WTC11 (cell line): ENCODE results near the gene DMD. TPM values are rescaled to one million over a fixed set of nuclear protein-coding genes. Genes with fewer than 3 reads are reported as not detected.

Source experiments
- ATAC-seq: fragments of 200-7000 bp; cut with Tn5 transposase; 2 replicates; pipeline ENCODE4 v1.10.0; 2021; ENCODE audit warnings: mild to moderate bottlenecking, moderate library complexity
- CTCF ChIA-PET: fragments of 300-600 bp; sonication (Branson Sonifier 250); formaldehyde crosslinking; loops from one replicate; lab custom pipeline; 2021; ENCODE audit warnings: antibody characterized with exemption; lab: Charles Lee
- POLR2A ChIA-PET: fragments of 350-600 bp; sonication (Branson Sonifier 250); formaldehyde crosslinking; loops from one replicate; lab custom pipeline; 2021; ENCODE audit warnings: antibody characterized with exemption; lab: Charles Lee
- DNase-seq: peaks from one replicate; pipeline ENCODE4 v3.0.0; 2021; ENCODE audit warnings: low spot score
- H3K27ac Mint-ChIP-seq: 2 replicates; pipeline ENCODE4 v1.8.0; 2021; ENCODE audit warnings: mixed read lengths
- H3K27me3 Mint-ChIP-seq: 2 replicates; pipeline ENCODE4 v1.8.0; 2021; ENCODE audit warnings: low read depth, mild to moderate bottlenecking, moderate library complexity, mixed read lengths
- H3K36me3 Mint-ChIP-seq: 2 replicates; pipeline ENCODE4 v1.8.0; 2021; ENCODE audit warnings: mixed read lengths
- H3K4me1 Mint-ChIP-seq: 2 replicates; pipeline ENCODE4 v1.8.0; 2022; ENCODE audit warnings: mixed read lengths
- H3K4me3 Mint-ChIP-seq: 2 replicates; pipeline ENCODE4 v1.8.0; 2021; ENCODE audit warnings: mild to moderate bottlenecking, moderate library complexity, mixed read lengths
- H3K9me3 Mint-ChIP-seq: 2 replicates; pipeline ENCODE4 v1.8.0; 2021; ENCODE audit warnings: mixed read lengths
- CBFB ChIP-seq: sonication (generic); formaldehyde crosslinking; IDR thresholded peaks from 2 replicates; pipeline ENCODE4 v1.8.1; 2022; ENCODE audit warnings: mild to moderate bottlenecking, low read depth, missing genetic modification reagents
- ESRRA ChIP-seq: sonication (generic); formaldehyde crosslinking; IDR thresholded peaks from 2 replicates; pipeline ENCODE4 v1.8.1; 2022; ENCODE audit warnings: mild to moderate bottlenecking, missing genetic modification reagents, borderline replicate concordance
- ETV6 ChIP-seq: sonication (generic); formaldehyde crosslinking; IDR thresholded peaks from 2 replicates; pipeline ENCODE4 v1.8.1; 2022; ENCODE audit warnings: mild to moderate bottlenecking, missing genetic modification reagents
- FOXP1 ChIP-seq: sonication (generic); formaldehyde crosslinking; IDR thresholded peaks from 2 replicates; pipeline ENCODE4 v1.8.0; 2022; ENCODE audit warnings: missing genetic modification reagents, mild to moderate bottlenecking, moderate library complexity, borderline replicate concordance
- HMGA2 ChIP-seq: fragments of 250-450 bp; sonication (Bioruptor Pico); IDR thresholded peaks from 2 replicates; pipeline ENCODE4 v1.4.0; 2021; ENCODE audit warnings: mild to moderate bottlenecking, moderate library complexity
- MYBL2 ChIP-seq: sonication (generic); formaldehyde crosslinking; IDR thresholded peaks from 2 replicates; pipeline ENCODE4 v1.8.1; 2023; ENCODE audit warnings: mild to moderate bottlenecking, moderate library complexity, missing genetic modification reagents
- NFATC4 ChIP-seq: fragments of 250-450 bp; sonication (Bioruptor Pico); IDR thresholded peaks from 2 replicates; pipeline ENCODE4 v1.9.0; 2021; ENCODE audit warnings: mild to moderate bottlenecking
- SMAD4 ChIP-seq: sonication (generic); formaldehyde crosslinking; IDR thresholded peaks from 2 replicates; pipeline ENCODE4 v1.8.0; 2022; ENCODE audit warnings: mild to moderate bottlenecking, missing genetic modification reagents
- ZBTB21 ChIP-seq: sonication (generic); formaldehyde crosslinking; IDR thresholded peaks from 2 replicates; pipeline ENCODE4 v1.8.1; 2023; ENCODE audit warnings: mild to moderate bottlenecking, missing genetic modification reagents, borderline replicate concordance
- ZNF219 ChIP-seq: sonication (generic); formaldehyde crosslinking; IDR thresholded peaks from 2 replicates; pipeline ENCODE4 v1.8.0; 2023; ENCODE audit warnings: missing genetic modification reagents, mild to moderate bottlenecking, borderline replicate concordance
- ZNF232 ChIP-seq: sonication (generic); formaldehyde crosslinking; IDR thresholded peaks from 2 replicates; pipeline ENCODE4 v1.8.0; 2022; ENCODE audit warnings: mild to moderate bottlenecking, missing genetic modification reagents
- ZNF396 ChIP-seq: fragments of 250-450 bp; sonication (Bioruptor Pico); IDR thresholded peaks from 2 replicates; pipeline ENCODE4 v1.8.0; 2021; ENCODE audit warnings: mild to moderate bottlenecking, moderate library complexity, borderline replicate concordance
- total RNA-seq: library from RNA; stranded (reverse); gene quantifications from 3 replicates; pipeline ENCODE4 v1.2.3, GENCODE V29; 2021
- TF ChIP-seq, protein P1 (sequence below): sonication (generic); formaldehyde crosslinking; IDR thresholded peaks from 2 replicates; pipeline ENCODE4 v1.8.0; 2022; ENCODE audit warnings: missing genetic modification reagents
- TF ChIP-seq, protein P2 (sequence below): fragments of 250-450 bp; sonication (Bioruptor Pico); IDR thresholded peaks from 2 replicates; pipeline ENCODE4 v1.9.0; 2021; ENCODE audit warnings: mild to moderate bottlenecking, borderline replicate concordance
- TF ChIP-seq, protein P3 (sequence below): sonication (generic); formaldehyde crosslinking; IDR thresholded peaks from 2 replicates; pipeline ENCODE4 v1.8.0; 2022; ENCODE audit warnings: mild to moderate bottlenecking, missing genetic modification reagents
- TF ChIP-seq, protein P4 (sequence below): sonication (generic); formaldehyde crosslinking; IDR thresholded peaks from 2 replicates; pipeline ENCODE4 v1.8.0; 2023; ENCODE audit warnings: missing genetic modification reagents
- TF ChIP-seq, protein P5 (sequence below): fragments of 250-450 bp; sonication (Bioruptor Pico); conservative IDR thresholded peaks from 2 replicates; pipeline ENCODE4 v1.9.0; 2021; ENCODE audit warnings: mild to moderate bottlenecking

DMD gene
- total RNA-seq, 1 experiment from 2014 or later: 9.1 TPM

DNA sequence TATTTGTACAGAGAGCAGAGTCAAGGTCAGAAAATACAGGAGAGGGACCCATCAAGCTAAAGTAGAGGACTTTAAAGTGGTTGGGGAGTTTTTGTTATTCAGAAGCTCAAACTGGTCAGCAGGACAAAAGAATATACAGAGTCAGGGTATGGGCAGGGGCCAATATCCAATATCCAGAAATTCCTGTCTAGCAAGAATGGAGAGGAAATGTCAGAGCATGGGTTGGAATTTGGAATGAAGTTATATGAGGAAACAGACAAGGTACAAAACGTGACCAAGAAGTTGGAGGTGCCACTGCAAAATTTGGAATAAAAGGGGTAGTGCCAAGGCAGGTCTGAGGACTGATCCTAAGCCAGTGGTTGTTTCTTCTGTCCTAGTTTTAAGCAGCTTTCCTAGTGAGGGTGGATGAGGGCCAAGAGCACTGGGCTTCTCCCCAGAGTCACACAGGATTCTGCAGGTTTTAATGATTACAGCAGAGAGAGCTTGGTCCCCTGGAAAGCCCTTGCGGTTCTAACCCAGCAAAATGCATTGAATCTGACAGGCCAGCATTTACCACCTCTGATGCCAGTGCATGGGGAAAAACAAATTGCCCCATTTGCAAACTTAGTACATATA, 1834.8 kb downstream of the DMD start:
- no peak for ATAC-seq
- TF ChIP-seq ZNF232 (no peak), NFATC4 (CRISPR knock-in tag) (no peak), MYBL2 (CRISPR knock-in tag) (no peak), ZNF396 (CRISPR knock-in tag) (no peak), SMAD4 (no peak), ETV6 (no peak), ESRRA (CRISPR knock-in tag) (no peak), ZBTB21 (CRISPR knock-in tag) (no peak), ZNF219 (CRISPR knock-in tag) (no peak)
- TF ChIP-seq, protein P1, sequence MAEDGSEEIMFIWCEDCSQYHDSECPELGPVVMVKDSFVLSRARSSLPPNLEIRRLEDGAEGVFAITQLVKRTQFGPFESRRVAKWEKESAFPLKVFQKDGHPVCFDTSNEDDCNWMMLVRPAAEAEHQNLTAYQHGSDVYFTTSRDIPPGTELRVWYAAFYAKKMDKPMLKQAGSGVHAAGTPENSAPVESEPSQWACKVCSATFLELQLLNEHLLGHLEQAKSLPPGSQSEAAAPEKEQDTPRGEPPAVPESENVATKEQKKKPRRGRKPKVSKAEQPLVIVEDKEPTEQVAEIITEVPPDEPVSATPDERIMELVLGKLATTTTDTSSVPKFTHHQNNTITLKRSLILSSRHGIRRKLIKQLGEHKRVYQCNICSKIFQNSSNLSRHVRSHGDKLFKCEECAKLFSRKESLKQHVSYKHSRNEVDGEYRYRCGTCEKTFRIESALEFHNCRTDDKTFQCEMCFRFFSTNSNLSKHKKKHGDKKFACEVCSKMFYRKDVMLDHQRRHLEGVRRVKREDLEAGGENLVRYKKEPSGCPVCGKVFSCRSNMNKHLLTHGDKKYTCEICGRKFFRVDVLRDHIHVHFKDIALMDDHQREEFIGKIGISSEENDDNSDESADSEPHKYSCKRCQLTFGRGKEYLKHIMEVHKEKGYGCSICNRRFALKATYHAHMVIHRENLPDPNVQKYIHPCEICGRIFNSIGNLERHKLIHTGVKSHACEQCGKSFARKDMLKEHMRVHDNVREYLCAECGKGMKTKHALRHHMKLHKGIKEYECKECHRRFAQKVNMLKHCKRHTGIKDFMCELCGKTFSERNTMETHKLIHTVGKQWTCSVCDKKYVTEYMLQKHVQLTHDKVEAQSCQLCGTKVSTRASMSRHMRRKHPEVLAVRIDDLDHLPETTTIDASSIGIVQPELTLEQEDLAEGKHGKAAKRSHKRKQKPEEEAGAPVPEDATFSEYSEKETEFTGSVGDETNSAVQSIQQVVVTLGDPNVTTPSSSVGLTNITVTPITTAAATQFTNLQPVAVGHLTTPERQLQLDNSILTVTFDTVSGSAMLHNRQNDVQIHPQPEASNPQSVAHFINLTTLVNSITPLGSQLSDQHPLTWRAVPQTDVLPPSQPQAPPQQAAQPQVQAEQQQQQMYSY (CRISPR knock-in tag): no peak
- TF ChIP-seq, protein P2, sequence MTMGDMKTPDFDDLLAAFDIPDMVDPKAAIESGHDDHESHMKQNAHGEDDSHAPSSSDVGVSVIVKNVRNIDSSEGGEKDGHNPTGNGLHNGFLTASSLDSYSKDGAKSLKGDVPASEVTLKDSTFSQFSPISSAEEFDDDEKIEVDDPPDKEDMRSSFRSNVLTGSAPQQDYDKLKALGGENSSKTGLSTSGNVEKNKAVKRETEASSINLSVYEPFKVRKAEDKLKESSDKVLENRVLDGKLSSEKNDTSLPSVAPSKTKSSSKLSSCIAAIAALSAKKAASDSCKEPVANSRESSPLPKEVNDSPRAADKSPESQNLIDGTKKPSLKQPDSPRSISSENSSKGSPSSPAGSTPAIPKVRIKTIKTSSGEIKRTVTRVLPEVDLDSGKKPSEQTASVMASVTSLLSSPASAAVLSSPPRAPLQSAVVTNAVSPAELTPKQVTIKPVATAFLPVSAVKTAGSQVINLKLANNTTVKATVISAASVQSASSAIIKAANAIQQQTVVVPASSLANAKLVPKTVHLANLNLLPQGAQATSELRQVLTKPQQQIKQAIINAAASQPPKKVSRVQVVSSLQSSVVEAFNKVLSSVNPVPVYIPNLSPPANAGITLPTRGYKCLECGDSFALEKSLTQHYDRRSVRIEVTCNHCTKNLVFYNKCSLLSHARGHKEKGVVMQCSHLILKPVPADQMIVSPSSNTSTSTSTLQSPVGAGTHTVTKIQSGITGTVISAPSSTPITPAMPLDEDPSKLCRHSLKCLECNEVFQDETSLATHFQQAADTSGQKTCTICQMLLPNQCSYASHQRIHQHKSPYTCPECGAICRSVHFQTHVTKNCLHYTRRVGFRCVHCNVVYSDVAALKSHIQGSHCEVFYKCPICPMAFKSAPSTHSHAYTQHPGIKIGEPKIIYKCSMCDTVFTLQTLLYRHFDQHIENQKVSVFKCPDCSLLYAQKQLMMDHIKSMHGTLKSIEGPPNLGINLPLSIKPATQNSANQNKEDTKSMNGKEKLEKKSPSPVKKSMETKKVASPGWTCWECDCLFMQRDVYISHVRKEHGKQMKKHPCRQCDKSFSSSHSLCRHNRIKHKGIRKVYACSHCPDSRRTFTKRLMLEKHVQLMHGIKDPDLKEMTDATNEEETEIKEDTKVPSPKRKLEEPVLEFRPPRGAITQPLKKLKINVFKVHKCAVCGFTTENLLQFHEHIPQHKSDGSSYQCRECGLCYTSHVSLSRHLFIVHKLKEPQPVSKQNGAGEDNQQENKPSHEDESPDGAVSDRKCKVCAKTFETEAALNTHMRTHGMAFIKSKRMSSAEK (CRISPR knock-in tag): no peak
- no peaks in the 10 kb centered on the region for H3K36me3 Mint-ChIP-seq
- no peak overlapping the region for H3K4me3 Mint-ChIP-seq
- no peak overlapping the region for H3K27ac Mint-ChIP-seq
- H3K4me1 Mint-ChIP-seq: peaks cover 27% of the 10 kb centered on the region
- DNase-seq: no peak
- peaks cover 4% of the 10 kb centered on the region for H3K27me3 Mint-ChIP-seq
- no peaks in the 10 kb centered on the region for H3K9me3 Mint-ChIP-seq
- ChIA-PET POLR2A (no interaction called here), CTCF (no interaction called here)

DNA sequence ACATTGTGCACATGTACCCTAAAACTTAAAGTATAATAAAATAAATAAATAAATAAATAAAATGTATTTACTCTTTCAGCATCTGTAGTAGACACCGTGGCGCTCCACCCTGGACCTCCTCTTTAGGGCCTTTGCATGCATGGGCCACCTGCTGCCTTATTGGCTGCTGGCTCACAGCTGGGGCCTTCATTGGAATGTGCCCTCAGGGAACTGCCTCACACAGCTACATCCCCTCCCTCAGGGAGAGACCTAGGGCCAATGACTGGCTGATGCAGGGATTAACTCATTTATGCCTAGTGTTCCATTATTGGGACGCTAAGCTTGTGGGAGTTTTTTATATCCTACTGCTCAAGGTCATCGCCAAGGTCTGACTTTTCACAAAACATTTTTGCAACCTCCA, 1836.6 kb downstream of the DMD start:
- peak; percentile 14 for DNase-seq
- Mint-ChIP-seq H3K9me3 (no peaks in the 10 kb centered on the region), H3K27me3 (peaks cover 4% of the 10 kb centered on the region), H3K27ac (no peak overlapping the region), H3K4me1 (peaks cover 27% of the 10 kb centered on the region), H3K36me3 (no peaks in the 10 kb centered on the region), H3K4me3 (no peak overlapping the region)
- POLR2A ChIA-PET: no interaction called here
- TF ChIP-seq, protein P3, sequence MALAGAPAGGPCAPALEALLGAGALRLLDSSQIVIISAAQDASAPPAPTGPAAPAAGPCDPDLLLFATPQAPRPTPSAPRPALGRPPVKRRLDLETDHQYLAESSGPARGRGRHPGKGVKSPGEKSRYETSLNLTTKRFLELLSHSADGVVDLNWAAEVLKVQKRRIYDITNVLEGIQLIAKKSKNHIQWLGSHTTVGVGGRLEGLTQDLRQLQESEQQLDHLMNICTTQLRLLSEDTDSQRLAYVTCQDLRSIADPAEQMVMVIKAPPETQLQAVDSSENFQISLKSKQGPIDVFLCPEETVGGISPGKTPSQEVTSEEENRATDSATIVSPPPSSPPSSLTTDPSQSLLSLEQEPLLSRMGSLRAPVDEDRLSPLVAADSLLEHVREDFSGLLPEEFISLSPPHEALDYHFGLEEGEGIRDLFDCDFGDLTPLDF (CRISPR knock-in tag): no peak
- TF ChIP-seq SMAD4: no peak
- TF ChIP-seq FOXP1 (CRISPR knock-in tag): no peak
- TF ChIP-seq, protein P4, sequence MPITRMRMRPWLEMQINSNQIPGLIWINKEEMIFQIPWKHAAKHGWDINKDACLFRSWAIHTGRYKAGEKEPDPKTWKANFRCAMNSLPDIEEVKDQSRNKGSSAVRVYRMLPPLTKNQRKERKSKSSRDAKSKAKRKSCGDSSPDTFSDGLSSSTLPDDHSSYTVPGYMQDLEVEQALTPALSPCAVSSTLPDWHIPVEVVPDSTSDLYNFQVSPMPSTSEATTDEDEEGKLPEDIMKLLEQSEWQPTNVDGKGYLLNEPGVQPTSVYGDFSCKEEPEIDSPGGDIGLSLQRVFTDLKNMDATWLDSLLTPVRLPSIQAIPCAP (CRISPR knock-in tag): no peak
- TF ChIP-seq, protein P5, sequence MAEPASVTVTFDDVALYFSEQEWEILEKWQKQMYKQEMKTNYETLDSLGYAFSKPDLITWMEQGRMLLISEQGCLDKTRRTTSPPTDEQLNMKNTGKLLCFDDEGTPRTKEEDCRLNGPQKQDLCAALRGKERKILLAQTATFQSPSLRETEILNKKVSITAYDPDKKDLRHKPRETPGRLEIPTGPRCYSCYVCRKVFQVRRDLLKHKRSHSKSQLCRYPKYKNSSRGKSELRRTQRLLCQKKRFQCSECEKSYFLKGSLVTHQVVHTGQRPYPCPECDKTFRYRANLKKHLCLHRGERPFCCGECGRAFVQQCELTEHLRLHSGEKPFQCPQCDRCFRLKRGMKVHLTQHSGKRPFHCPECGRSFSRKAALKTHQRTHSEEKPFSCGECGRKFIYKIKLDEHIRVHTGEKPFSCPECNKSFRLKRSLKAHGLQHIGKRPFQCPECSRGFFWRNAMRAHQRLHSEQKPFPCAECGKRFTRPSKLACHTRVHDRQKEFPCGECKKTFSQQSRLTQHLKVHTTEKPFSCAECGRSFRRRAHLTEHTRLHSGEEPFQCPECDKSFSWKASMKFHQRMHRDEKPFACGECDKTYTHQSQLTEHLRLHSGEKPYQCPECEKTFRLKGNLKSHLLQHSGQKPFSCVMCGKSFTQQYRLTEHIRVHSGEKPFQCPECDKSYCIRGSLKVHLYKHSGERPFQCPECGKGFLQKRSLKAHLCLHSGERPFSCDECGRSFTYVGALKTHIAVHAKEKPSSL (CRISPR knock-in tag): no peak
- no peak for TF ChIP-seq HMGA2
- no peak for TF ChIP-seq CBFB (CRISPR knock-in tag)
- CTCF ChIA-PET: no interaction called here
- peak; percentile 67 for ATAC-seq
